Stimulated activated CD8-positive, alpha-beta memory T cell treated with anti-CD3 and anti-CD28 coated beads, Interleukin-12 subunit alpha, Interleukin-12 subunit beta, amount 100 ng/mL, for 4 hours (primary cell): ENCODE results near the gene GAB2.
"Not testable (repeated sequence)": the region's sequence is repeated elsewhere in the genome, so short reads cannot be mapped to it uniquely, and the experiment has no call there.

ENCODE experiments used
- DNase-seq: peaks from one replicate; pipeline ENCODE4 v3.0.0-alpha.2; 2020; ENCODE audit warnings: low read depth

Gene GAB2

DNA sequence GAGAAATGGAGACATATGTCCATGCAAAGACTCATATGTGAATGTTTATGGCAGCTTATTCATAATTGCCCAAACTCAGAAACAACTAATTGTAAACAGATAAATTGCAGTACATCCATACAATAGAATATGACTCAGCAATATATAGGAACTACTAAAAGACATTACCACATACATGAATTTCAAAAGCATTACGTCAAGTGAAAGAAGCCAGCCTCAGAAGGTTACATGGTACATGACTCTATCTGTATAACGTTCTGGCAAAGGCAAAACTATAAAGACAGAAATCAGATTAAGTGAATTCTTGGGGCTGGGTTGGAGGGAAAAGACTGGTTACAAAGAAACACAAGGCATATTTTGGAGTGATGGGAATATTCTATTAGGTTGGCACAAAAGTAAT lies 236.4 kb downstream of the GAB2 start:
- DNase-seq = no peak

DNA sequence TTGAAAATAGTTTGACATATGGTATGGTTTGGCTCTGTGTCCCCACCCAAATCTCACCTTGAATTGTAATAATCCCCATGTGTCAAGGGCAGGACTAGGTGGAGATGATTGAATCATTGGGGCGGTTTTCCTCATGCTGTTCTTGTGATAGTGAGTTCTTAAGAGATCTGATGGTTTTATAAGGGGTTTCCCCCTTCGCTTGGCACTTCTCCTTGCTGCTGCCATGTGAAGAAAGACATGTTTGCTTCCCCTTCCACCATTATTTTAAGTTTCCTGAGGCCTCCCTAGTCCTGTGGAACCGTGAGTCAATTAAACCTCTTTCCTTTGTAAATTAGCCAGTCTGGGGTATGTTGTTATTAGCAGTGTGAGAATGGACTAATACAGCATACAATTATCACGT lies 236.9 kb downstream of the GAB2 start:
- DNase-seq = no peak

DNA sequence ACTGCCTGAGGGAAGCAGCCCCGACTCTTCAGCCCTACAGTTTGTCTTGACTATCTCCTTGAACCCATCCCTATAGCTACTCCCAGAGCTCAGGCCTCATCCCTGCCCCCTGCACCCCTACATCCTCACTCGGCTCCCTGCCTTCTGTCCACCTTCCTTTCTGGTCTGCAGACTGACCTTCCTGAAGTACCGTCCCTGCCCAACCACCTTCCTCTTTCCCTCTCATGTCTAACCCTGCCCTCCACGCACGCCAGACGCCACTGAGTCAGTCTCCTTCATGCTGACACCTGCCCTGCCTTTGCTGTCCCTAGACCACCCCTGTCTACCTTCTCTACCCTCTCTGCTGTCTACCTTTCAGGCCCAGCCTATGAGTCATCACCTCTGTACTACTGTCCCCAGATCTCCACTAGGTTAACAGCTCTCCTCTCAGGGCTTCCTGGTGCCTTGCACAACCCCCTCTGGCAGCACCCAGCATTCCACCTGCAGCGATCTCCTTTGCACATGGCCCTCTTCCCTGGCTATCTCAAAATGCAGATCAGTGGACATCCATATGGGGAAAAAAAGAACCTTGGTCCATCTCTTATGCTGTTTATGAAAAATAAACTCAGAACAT lies 238.1 kb downstream of the GAB2 start:
- no peak for DNase-seq

GRCh38 chr11:78177216-78177615 lies 240.4 kb downstream of the GAB2 start:
- DNase-seq = no peak

- no peak for DNase-seq
Measured at GRCh38 chr11:78176605-78177141, 240.9 kb downstream of the GAB2 start.

DNA sequence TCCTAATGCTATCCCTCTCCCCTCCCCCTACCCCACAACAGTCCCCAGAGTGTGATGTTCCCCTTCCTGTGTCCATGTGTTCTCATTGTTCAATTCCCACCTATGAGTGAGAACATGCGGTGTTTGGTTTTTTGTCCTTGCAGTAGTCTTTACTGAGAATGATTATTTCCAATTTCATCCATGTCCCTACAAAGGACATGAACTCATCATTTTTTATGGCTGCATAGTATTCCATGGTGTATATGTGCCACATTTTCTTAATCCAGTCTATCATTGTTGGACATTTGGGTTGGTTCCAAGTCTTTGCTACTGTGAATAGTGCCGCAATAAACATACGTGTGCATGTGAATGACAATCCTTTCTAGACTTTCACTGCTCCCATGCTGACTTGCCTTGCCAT lies 241.8 kb downstream of the GAB2 start:
- not testable (repeated sequence) for DNase-seq

GRCh38 chr11:78171951-78172350 lies 245.7 kb downstream of the GAB2 start:
- DNase-seq = no peak

DNA sequence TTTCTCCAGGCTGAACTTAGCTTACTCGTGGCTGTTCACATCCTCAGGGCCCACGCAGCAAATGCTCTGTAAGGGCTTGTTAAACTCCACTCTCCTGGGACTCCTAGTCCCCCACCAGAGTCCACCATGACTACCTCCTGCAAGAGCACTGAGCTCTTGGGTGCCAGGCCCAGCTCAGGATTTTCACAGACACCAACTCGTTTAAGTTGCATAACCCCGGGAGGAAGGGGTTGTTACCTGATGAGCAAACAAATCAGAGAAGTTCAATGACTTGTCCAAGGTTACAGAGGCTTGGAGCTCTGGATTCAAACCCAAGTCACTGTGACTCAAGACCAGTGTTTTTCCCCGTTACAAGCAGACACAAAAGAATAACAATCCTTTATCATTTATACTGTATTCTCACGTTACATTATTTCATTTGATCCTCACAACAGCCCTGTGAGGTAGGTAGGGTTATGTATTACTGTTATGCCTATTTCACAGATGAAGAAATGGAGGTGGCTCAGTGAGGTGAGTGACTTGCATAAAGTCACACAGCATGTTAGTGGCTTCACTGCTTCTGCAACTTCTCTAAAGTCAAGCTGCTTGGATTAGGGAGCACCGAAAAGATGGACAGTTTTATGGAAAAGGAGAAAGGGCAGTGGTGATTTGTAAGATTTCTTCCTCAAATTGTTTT lies 246.6 kb downstream of the GAB2 start:
- DNase-seq = no peak

DNA sequence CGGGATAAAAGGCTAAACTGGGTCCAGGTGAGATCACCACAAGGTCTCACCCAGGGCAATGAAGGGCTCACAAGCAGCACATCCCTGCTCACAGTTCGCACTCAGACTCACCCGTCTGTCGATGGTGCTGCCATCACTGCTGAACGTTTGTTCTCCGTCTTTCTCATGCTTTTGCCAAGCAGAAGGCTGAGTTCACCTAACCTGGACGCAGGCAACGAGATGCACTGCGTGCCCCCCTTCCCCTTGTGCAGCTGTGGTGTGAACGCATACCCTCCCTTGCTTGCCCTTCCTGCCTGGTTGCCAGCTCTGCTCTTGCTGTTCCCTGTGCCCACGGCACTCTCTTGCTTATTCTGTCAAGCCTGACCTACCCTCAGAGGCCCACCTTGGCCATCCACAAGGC lies 247.2 kb downstream of the GAB2 start:
- DNase-seq = no peak

GRCh38 chr11:78168539-78169477 lies 248.8 kb downstream of the GAB2 start:
- no peak for DNase-seq

GRCh38 chr11:78166855-78167469 lies 250.7 kb downstream of the GAB2 start:
- DNase-seq = no peak
